ENCODE data around the gene CDRT15L2. TPM values are rescaled to one million over a fixed set of nuclear protein-coding genes. Genes with fewer than 3 reads are reported as not detected.
A peak's percentile ranks its signal among the peaks of the same experiment; 100 is the strongest.
"Not testable (repeated sequence)": the region's sequence is repeated elsewhere in the genome, so short reads cannot be mapped to it uniquely, and the experiment has no call there.

CDRT15L2 gene
- not detected for total RNA-seq
- polyA plus RNA-seq: not detected
- long read RNA-seq, donor 1: 0 reads
- long read RNA-seq, donor 2: 0 reads

GRCh38 chr17:20579424-20579823 lies at the start of gene CDRT15L2:
CDRT15L2 (plus strand) TSS chr17:20579724; CDS start chr17:20579744, 20 bp downstream.
- H3K4me3 ChIP-seq; DNase-seq; H3K27me3 ChIP-seq (replicated peaks in 1 of 7); H3K27ac ChIP-seq; H3K9me3 ChIP-seq; H3K4me1 ChIP-seq; intact Hi-C loops (cut with DNase I; ENCODE audit: low total_unique reads); H3K36me3 ChIP-seq: not testable (repeated sequence)
- WGBS, 5 donors: 70 to 91% (median 85%) methylated on average over 12 of the region's 12 CpGs

- H3K27me3 ChIP-seq (replicated peaks in 1 of 7); H3K27ac ChIP-seq; H3K36me3 ChIP-seq; intact Hi-C loops (cut with DNase I; ENCODE audit: low total_unique reads); H3K4me3 ChIP-seq; H3K9me3 ChIP-seq; DNase-seq: not testable (repeated sequence)
- 71 to 100% (median 90%) methylated on average over 1 to 5 of the region's 6 CpGs for WGBS, 5 donors
- H3K4me1 ChIP-seq: peaks cover 0 to 12% (median 0%) of the 10 kb centered on the region in 6 donors
These were observed 49.4 kb upstream of the CDRT15L2 start for GRCh38 chr17:20530104-20530503.

- H3K27ac ChIP-seq; H3K36me3 ChIP-seq; intact Hi-C loops (cut with DNase I; ENCODE audit: low total_unique reads); H3K27me3 ChIP-seq (replicated peaks in 1 of 7); DNase-seq; H3K9me3 ChIP-seq: not testable (repeated sequence)
- peak overlapping the region in 4 of 8 donors; percentile 12 to 55 (median 24) for H3K4me3 ChIP-seq
- 0 to 2% (median 1%) methylated on average over 7 to 22 of the region's 31 CpGs for WGBS, 5 donors
- H3K4me1 ChIP-seq: peaks cover 0 to 12% (median 0%) of the 10 kb centered on the region in 6 donors
These were observed 46.9 kb upstream of the CDRT15L2 start for GRCh38 chr17:20532544-20533090.

GRCh38 chr17:20533206-20533605 lies 46.3 kb upstream of the CDRT15L2 start:
- DNase-seq; intact Hi-C loops (cut with DNase I; ENCODE audit: low total_unique reads); H3K36me3 ChIP-seq; H3K27ac ChIP-seq; H3K27me3 ChIP-seq (replicated peaks in 1 of 7); H3K9me3 ChIP-seq: not testable (repeated sequence)
- WGBS, 5 donors: 13 to 25% (median 19%) methylated on average over 9 to 11 of the region's 11 CpGs
- H3K4me3 ChIP-seq: peak overlapping the region in 2 of 8 donors; percentile 30 to 55
- peaks cover 0 to 12% (median 0%) of the 10 kb centered on the region in 6 donors for H3K4me1 ChIP-seq

- H3K9me3 ChIP-seq; H3K27me3 ChIP-seq (replicated peaks in 1 of 7); H3K36me3 ChIP-seq; H3K27ac ChIP-seq; DNase-seq; H3K4me3 ChIP-seq; intact Hi-C loops (cut with DNase I; ENCODE audit: low total_unique reads): not testable (repeated sequence)
- peaks cover 0 to 12% (median 0%) of the 10 kb centered on the region in 6 donors for H3K4me1 ChIP-seq
- 68 to 76% (median 68%) methylated on average over 8 of the region's 8 CpGs for WGBS, 5 donors
These were observed 44.6 kb upstream of the CDRT15L2 start for GRCh38 chr17:20534711-20535550.

GRCh38 chr17:20540414-20540813 lies 39.1 kb upstream of the CDRT15L2 start:
- DNase-seq; H3K36me3 ChIP-seq; H3K4me1 ChIP-seq; H3K9me3 ChIP-seq; H3K27me3 ChIP-seq (replicated peaks in 1 of 7); H3K4me3 ChIP-seq; H3K27ac ChIP-seq; intact Hi-C loops (cut with DNase I; ENCODE audit: low total_unique reads): not testable (repeated sequence)
- WGBS, 5 donors: 46 to 63% (median 50%) methylated on average over 2 to 3 of the region's 5 CpGs; no CpG with 5 or more reads in 2 of the 5 donors

- H3K9me3 ChIP-seq; H3K27ac ChIP-seq; DNase-seq; H3K4me3 ChIP-seq; H3K4me1 ChIP-seq; H3K27me3 ChIP-seq (replicated peaks in 1 of 7); intact Hi-C loops (cut with DNase I; ENCODE audit: low total_unique reads); H3K36me3 ChIP-seq: not testable (repeated sequence)
- 28 to 55% (median 38%) methylated on average over 1 to 3 of the region's 3 CpGs for WGBS, 5 donors
These were observed 38.7 kb upstream of the CDRT15L2 start for GRCh38 chr17:20540865-20541264.

GRCh38 chr17:20541853-20542546 lies 37.5 kb upstream of the CDRT15L2 start:
- H3K9me3 ChIP-seq; H3K4me3 ChIP-seq; H3K27ac ChIP-seq; DNase-seq; H3K27me3 ChIP-seq (replicated peaks in 1 of 7); H3K4me1 ChIP-seq; H3K36me3 ChIP-seq; intact Hi-C loops (cut with DNase I; ENCODE audit: low total_unique reads): not testable (repeated sequence)
- 38 to 49% (median 49%) methylated on average over 6 to 7 of the region's 7 CpGs for WGBS, 5 donors

- H3K27ac ChIP-seq; H3K9me3 ChIP-seq; H3K27me3 ChIP-seq (replicated peaks in 1 of 7); H3K4me1 ChIP-seq; H3K36me3 ChIP-seq; H3K4me3 ChIP-seq; DNase-seq; intact Hi-C loops (cut with DNase I; ENCODE audit: low total_unique reads): not testable (repeated sequence)
- 4 to 48% (median 43%) methylated on average over 2 to 3 of the region's 5 CpGs; no CpG with 5 or more reads in 2 of the 5 donors for WGBS, 5 donors
These were observed 31.6 kb upstream of the CDRT15L2 start for GRCh38 chr17:20547923-20548322.

GRCh38 chr17:20552920-20553319 lies 26.6 kb upstream of the CDRT15L2 start:
- H3K27me3 ChIP-seq (replicated peaks in 1 of 7); H3K9me3 ChIP-seq; H3K4me1 ChIP-seq; H3K36me3 ChIP-seq; H3K4me3 ChIP-seq; H3K27ac ChIP-seq; intact Hi-C loops (cut with DNase I; ENCODE audit: low total_unique reads): not testable (repeated sequence)
- peak; percentile 45 for DNase-seq
- 60 to 80% (median 72%) methylated on average over 2 to 6 of the region's 6 CpGs; no CpG with 5 or more reads in 1 of the 5 donors for WGBS, 5 donors
